ENCODE measurements around the gene C15orf39. TPM values are rescaled to one million over a fixed set of nuclear protein-coding genes. Genes with fewer than 3 reads are reported as not detected.

Gene C15orf39
- total and polyA plus RNA-seq, 9 of the 15 experiments (the other 6 are each of a cell fraction or from before 2014, with no cell fraction given) = 0.31 to 29.8 (median 4.4) TPM

- no peak for DNase-seq (ENCODE audit: extremely low read depth in 1 of 4, low spot score in 3 of 4)
- no TSS peak for BruUV-seq (replicated peaks)
Measured at GRCh38 chr15:75235051-75235673, 33.5 kb downstream of the C15orf39 start.

More at GRCh38 chr15:75235051-75235673, 33.5 kb downstream of the C15orf39 start:
- Histone ChIP-seq H4K20me1 (replicated peaks; ENCODE audit: control insufficient read depth, insufficient read depth, low read length) (peaks cover 8% of the 10 kb centered on the region), H3K4me2 (ENCODE audit: insufficient read depth, low read length) (no peak overlapping the region), H3K27me3 (ENCODE audit: control insufficient read depth in 2 of 2, insufficient read depth in 2 of 2, low read length in 2 of 2) (peaks cover 3 to 70% of the 10 kb centered on the region in 2 experiments; a peak in 4 of 5 replicates), H3K4me1 (replicated peaks in 1 of 2; ENCODE audit: control insufficient read depth in 2 of 2, insufficient read depth in 2 of 2, low read length in 2 of 2) (peaks cover 0 to 11% of the 10 kb centered on the region in 2 experiments; a peak in 2 of 5 replicates), H3K9me3 (replicated peaks; ENCODE audit: control insufficient read depth, insufficient read depth, low read depth, low read length) (no peaks in the 10 kb centered on the region), H3K36me3 (ENCODE audit: control insufficient read depth, insufficient read depth, low read length) (no peaks in the 10 kb centered on the region), H3K79me2 (ENCODE audit: control insufficient read depth, insufficient read depth, low read length) (no peaks in the 10 kb centered on the region), H3K4me3 (no peak overlapping the region), H3K9ac (ENCODE audit: insufficient read depth in 1 of 2, low read depth in 2 of 2, low read length in 2 of 2) (no peak overlapping the region), H2AFZ (ENCODE audit: low read depth, low read length) (no peak overlapping the region), H3K9me1 (ENCODE audit: control insufficient read depth, insufficient read depth, low read length) (no peaks in the 10 kb centered on the region), H3K27ac (ENCODE audit: extremely low read depth, low read depth, low read length) (no peak overlapping the region)
- in situ Hi-C loops (cut with MboI) = loop anchor here (10.0 kb wide), 1 partner anchor 1150 kb away; the partner anchor contains the start of gene GOLGA6A
- ChIA-PET CTCF (ENCODE audit: low intra/inter-chr PET ratio) (no interaction called here), POLR2A (no interaction called here)
- intact Hi-C loops (cut with micrococcal nuclease) = no loop called here
- FAIRE-seq = no peak
- no peak for TF ChIP-seq SNRNP70 (optimal IDR thresholded peaks at IDR 0.05; ENCODE audit: low read depth, low read length)
- no peak for TF ChIP-seq ZBTB1 (CRISPR knock-in tag; IDR thresholded peaks at IDR 0.05; ENCODE audit: borderline replicate concordance, low read depth)
- TF ChIP-seq PRMT5 (CRISPR knock-in tag; IDR thresholded peaks at IDR 0.05) = no peak
- no peak for TF ChIP-seq MIER1 (IDR thresholded peaks at IDR 0.05; ENCODE audit: low read depth)
- no peak for TF ChIP-seq SNIP1 (IDR thresholded peaks at IDR 0.05; ENCODE audit: low read depth)
- TF ChIP-seq RBFOX2 (IDR thresholded peaks at IDR 0.05; ENCODE audit: low read depth, low read length) = no peak
- TF ChIP-seq ZBTB26 (CRISPR knock-in tag; IDR thresholded peaks at IDR 0.05) = no peak
- no peak for ATAC-seq
- whole genome bisulfite sequencing (ENCODE audit: insufficient coverage, low coverage, missing lambda C conversion rate) = 1% methylated on average over 10 of the region's 10 CpGs
